H1 (cell line): ENCODE results near the gene COL27A1. TPM values are rescaled to one million over a fixed set of nuclear protein-coding genes. Genes with fewer than 3 reads are reported as not detected.

Experiments
- BCL11A ChIP-seq, 2 experiments: IDR thresholded peaks; one replicate each; pipeline ENCODE4 v1.6.1; 2011; ENCODE audit warnings: low read depth in 2 of 2, low read length in 2 of 2, mild to moderate bottlenecking in 2 of 2
- CHD1 ChIP-seq: IDR thresholded peaks from 2 replicates; pipeline ENCODE4 v1.6.1; 2012; ENCODE audit warnings: low read depth, low read length, improper control_type of control experiment
- FOSL1 ChIP-seq: IDR thresholded peaks from 2 replicates; pipeline ENCODE4 v1.6.1; 2011; ENCODE audit warnings: mild to moderate bottlenecking, low read depth, low read length, moderate library complexity; ENCODE audit not compliant: insufficient read depth
- KDM1A ChIP-seq: fragments of 200-600, 300-600 bp; sonication (generic); IDR thresholded peaks from 2 replicates; pipeline ENCODE4 v1.7.1; 2016; ENCODE audit warnings: mild to moderate bottlenecking, low read length, borderline replicate concordance
- NANOG ChIP-seq: IDR thresholded peaks from 2 replicates; pipeline ENCODE4 v1.6.1; 2011; ENCODE audit warnings: low read length, low read depth, mild to moderate bottlenecking, inconsistent platforms; ENCODE audit not compliant: insufficient read depth, poor library complexity, severe bottlenecking
- SAP30 ChIP-seq: fragments of 300-600 bp; sonication (generic); IDR thresholded peaks from 2 replicates; pipeline ENCODE4 v1.7.1; 2012; ENCODE audit warnings: low read length, moderate library complexity, mild to moderate bottlenecking, inconsistent platforms; ENCODE audit not compliant: insufficient read depth, insufficient replicate concordance
- SIRT6 ChIP-seq: IDR thresholded peaks from one replicate; pipeline ENCODE4 v1.7.1; 2012; ENCODE audit warnings: low read length, inconsistent platforms
- SRF ChIP-seq: IDR thresholded peaks from 2 replicates; pipeline ENCODE4 v1.6.1; 2011; ENCODE audit warnings: mild to moderate bottlenecking, low read depth, low read length, moderate library complexity
- TCF12 ChIP-seq: IDR thresholded peaks from 2 replicates; pipeline ENCODE4 v1.6.1; 2011; ENCODE audit warnings: low read depth, mild to moderate bottlenecking, low read length
- YY1 ChIP-seq: IDR thresholded peaks from 2 replicates; pipeline ENCODE4 v1.6.1; 2011; ENCODE audit warnings: low read depth, mild to moderate bottlenecking, low read length
- polyA plus RNA-seq, 7 experiments: library from polyadenylated mRNA; depleted of rRNA in 3 of 7; stranded (reverse) in 5 of 7; unstranded in 2 of 7; fragments of >200 nt in 5 of 7; fragments of 200-250 nt in 2 of 7; gene quantifications; 1 replicate in 5 of 7; 2 replicates in 1 of 7; 4 replicates in 1 of 7; pipeline versions ENCODE4 v1.2.1 to v1.2.3, GENCODE V29; 2011 to 2013; ENCODE audit warnings: missing spikeins in 2 of 7, mixed read lengths in 2 of 7
- total RNA-seq: library from RNA; stranded (reverse); fragmentation: NEBNext Ultra II Directional; extraction: Animal tissue kit (Norgen Biotek cat#: 25700); gene quantifications from 2 replicates; pipeline ENCODE4 v1.2.1, GENCODE V29; 2021

Gene COL27A1
- total and polyA plus RNA-seq, 2 of the 8 experiments (the other 6 are each of a cell fraction or from before 2014, with no cell fraction given): 15.1 to 22.8 TPM

GRCh38 chr9:114140401-114140800 is 14.9 kb upstream of the COL27A1 start (continued):
- TF ChIP-seq CHD1: no peak
- no peak for TF ChIP-seq NANOG
- no peak for TF ChIP-seq YY1
- TF ChIP-seq FOSL1: no peak
- TF ChIP-seq SAP30: no peak
- TF ChIP-seq KDM1A: no peak
- no peak for TF ChIP-seq SIRT6
- no peak for TF ChIP-seq SRF
- no peak for TF ChIP-seq TCF12
- TF ChIP-seq BCL11A (IDR thresholded peaks at IDR 0.05; ENCODE audit: low read depth in 2 of 2, low read length in 2 of 2): no peak
